ENCODE measurements around the gene USH1C.

GRCh38 chr11:17559341-17560087 is 15.3 kb upstream of the USH1C start:
- TF ChIP-seq, protein P1, sequence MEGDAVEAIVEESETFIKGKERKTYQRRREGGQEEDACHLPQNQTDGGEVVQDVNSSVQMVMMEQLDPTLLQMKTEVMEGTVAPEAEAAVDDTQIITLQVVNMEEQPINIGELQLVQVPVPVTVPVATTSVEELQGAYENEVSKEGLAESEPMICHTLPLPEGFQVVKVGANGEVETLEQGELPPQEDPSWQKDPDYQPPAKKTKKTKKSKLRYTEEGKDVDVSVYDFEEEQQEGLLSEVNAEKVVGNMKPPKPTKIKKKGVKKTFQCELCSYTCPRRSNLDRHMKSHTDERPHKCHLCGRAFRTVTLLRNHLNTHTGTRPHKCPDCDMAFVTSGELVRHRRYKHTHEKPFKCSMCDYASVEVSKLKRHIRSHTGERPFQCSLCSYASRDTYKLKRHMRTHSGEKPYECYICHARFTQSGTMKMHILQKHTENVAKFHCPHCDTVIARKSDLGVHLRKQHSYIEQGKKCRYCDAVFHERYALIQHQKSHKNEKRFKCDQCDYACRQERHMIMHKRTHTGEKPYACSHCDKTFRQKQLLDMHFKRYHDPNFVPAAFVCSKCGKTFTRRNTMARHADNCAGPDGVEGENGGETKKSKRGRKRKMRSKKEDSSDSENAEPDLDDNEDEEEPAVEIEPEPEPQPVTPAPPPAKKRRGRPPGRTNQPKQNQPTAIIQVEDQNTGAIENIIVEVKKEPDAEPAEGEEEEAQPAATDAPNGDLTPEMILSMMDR (IDR thresholded peaks at IDR 0.05) = no peak
- TF ChIP-seq EP300 (IDR thresholded peaks at IDR 0.05) = no peak
